Naive thymus-derived CD8-positive, alpha-beta T cell (primary cell): Measurements from ENCODE around the gene KLHL17. TPM values are rescaled to one million over a fixed set of nuclear protein-coding genes. Genes with fewer than 3 reads are reported as not detected.

Experiments
- ATAC-seq, 2 donors: fragments of 150-1000 bp; cut with Tn5 transposase in 1 of 2; sonication (Bioruptor Pico), chemical (Tn5 transposase) in 1 of 2; 1 replicate in 1 of 2; 2 replicates in 1 of 2; pipeline ENCODE4 v1.10.0; 2021; ENCODE audit warnings: mild to moderate bottlenecking in 2 of 2, moderate library complexity in 2 of 2
- POLR2A ChIA-PET: fragments of 350-600 bp; sonication (Branson Sonifier 250); formaldehyde crosslinking; loops from one replicate; lab custom pipeline; 2021; ENCODE audit warnings: antibody characterized with exemption; lab: Charles Lee
- DNase-seq, 10 donors: peaks; one replicate each; pipeline versions ENCODE4 v3.0.0 to v3.0.0-alpha.2; 2020 to 2022
- H3K27ac Mint-ChIP-seq, 10 donors: one replicate each; pipeline ENCODE4 v1.8.0; 2020 to 2022; ENCODE audit warnings: mild to moderate bottlenecking in 10 of 10, mixed read lengths in 10 of 10, moderate library complexity in 4 of 10, inconsistent platforms in 1 of 10
- H3K27me3 Mint-ChIP-seq, 5 donors: one replicate each; pipeline ENCODE4 v1.8.0; 2021 to 2022; ENCODE audit warnings: mixed read lengths in 5 of 5
- H3K36me3 Mint-ChIP-seq, 3 donors: one replicate each; pipeline ENCODE4 v1.8.0; 2020 to 2022; ENCODE audit warnings: mixed read lengths in 3 of 3, mild to moderate bottlenecking in 2 of 3, inconsistent platforms in 1 of 3
- H3K4me1 Mint-ChIP-seq, 4 donors: one replicate each; pipeline ENCODE4 v1.8.0; 2021 to 2022; ENCODE audit warnings: mixed read lengths in 4 of 4
- H3K4me3 Mint-ChIP-seq, 10 donors: one replicate each; pipeline ENCODE4 v1.8.0; 2020 to 2022; ENCODE audit warnings: mild to moderate bottlenecking in 10 of 10, mixed read lengths in 10 of 10, moderate library complexity in 6 of 10, inconsistent platforms in 1 of 10
- H3K9me3 Mint-ChIP-seq, 9 donors: one replicate each; pipeline ENCODE4 v1.8.0; 2020 to 2022; ENCODE audit warnings: mixed read lengths in 9 of 9, mild to moderate bottlenecking in 3 of 9, inconsistent platforms in 1 of 9, moderate library complexity in 1 of 9
- polyA plus RNA-seq, 3 donors: library from polyadenylated mRNA; unstranded; fragments of 300-500 nt; fragmentation: Illumina TruSeq; gene quantifications; one replicate each; pipeline ENCODE4 v1.2.3, GENCODE V29; 2021
- total RNA-seq, 8 experiments: library from RNA in 2 of 8; stranded (reverse) in 2 of 8; gene quantifications; one replicate each; pipeline ENCODE4 v1.2.3 and lab custom pipeline; 2021 to 2026

The KLHL17 gene
- total and polyA plus RNA-seq, 5 experiments from 2014 or later: 0.94 to 37.4 (median 2.0) TPM

DNA sequence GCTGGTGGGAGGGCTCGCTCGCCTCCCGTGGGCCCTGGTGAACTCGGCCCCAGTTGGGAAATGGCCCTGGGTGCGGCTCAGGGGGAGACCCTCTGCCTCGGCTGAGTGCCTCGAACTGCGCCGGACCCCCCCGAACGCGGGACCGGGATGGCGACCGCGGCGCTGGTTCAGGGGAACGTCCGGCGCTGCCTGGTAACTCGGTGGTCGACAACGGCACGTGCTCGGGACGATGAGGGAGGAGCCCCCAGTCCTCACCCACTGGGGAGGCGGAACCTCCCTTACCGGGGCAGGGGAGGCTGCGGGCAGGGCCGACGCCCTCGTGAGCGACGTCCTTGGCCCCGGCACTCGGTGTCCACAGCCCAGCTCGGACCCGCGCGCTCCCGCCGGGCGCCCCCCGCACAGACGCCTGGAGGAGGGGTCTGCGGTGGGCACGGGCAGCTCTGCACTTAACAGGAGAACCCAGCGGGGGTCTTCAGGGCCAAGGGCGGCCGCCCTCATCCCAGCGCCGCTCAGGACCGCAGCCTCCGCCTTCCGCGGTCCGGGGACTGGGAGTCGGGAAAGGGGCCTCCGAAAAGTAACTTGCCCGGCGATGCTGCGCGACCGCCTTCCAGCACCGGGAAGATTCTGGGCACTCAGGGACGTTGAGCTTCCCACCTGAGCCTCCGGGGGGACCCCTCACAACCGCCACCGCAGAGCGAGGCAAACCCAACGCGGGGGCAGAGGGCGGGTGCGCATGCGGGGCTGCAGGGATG is 37.8 kb downstream of the KLHL17 start:
- Mint-ChIP-seq H3K9me3 (no peaks in the 10 kb centered on the region), H3K4me1 (peaks cover 9 to 27% (median 18%) of the 10 kb centered on the region in 4 donors), H3K4me3 (peak overlapping the region in 4 of 10 donors; percentile 55 to 79 (median 62)), H3K27ac (no peak overlapping the region), H3K36me3 (no peaks in the 10 kb centered on the region), H3K27me3 (peaks cover 2 to 42% (median 15%) of the 10 kb centered on the region in 5 donors)
- POLR2A ChIA-PET: interaction anchor here (1.4 kb wide), 1 partner anchor 35 kb away, joined by 4 read pairs; no protein-coding TSS in a partner anchor
- ATAC-seq (no peak), DNase-seq (no peak)

DNA sequence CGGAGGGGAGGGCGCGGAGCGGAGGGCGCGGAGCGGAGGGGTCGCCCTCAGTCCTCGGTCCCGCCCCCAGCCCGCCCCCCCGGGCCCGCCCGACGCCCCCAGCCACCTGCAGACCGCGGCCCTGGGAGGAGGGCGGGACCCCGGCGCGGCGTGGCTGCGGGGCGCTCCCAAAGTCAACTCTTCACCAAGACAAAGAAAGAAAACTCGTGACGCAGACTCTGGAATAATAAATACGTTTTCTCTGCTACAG is 38.3 kb downstream of the KLHL17 start:
- Mint-ChIP-seq H3K4me1 (peaks cover 9 to 27% (median 18%) of the 10 kb centered on the region in 4 donors), H3K27ac (no peak overlapping the region), H3K4me3 (peak overlapping the region in 3 of 10 donors; percentile 36 to 79 (median 53)), H3K27me3 (peaks cover 4 to 47% (median 19%) of the 10 kb centered on the region in 5 donors), H3K36me3 (no peaks in the 10 kb centered on the region), H3K9me3 (no peaks in the 10 kb centered on the region)
- POLR2A ChIA-PET: no interaction called here
- ATAC-seq (peak in 1 of 2 donors; percentile 5), DNase-seq (peak in 2 of 10 donors; percentile 21 to 24)

DNA sequence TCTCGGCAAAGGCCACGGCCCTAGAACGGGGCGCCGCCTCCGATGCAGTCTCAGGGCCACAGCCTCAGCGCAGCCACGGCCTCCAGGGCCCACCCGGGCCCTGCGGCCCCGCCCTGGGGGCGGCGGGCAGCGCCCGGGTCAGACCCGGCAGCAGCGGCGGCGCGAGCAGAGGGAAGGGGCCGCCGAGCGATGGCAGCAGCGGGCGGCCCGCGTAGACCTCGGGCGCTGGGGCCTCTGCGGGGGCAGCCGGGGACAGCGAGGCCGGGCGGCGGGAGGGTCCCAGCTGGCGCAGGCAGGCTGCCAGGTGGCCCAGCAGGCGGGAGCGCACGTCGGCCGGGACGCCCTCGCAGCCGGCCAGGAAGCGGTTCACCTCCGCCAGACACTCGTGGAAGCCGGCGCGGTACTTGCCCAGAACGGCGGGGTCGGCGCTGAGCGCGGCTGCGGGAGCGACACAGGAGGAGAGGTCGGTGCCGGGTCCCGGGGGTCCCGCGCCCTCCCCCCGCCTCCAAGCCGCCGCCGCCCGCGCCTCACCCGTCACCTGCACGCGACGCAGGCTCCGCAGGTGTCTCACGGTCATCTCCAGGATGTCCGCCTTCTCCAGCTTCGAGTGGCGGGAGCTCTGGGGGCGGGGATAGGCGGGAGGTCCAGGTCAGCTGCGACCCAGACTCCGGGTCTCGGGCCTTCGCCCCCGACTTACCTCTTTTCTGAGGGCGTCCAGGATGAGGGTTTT is 38.8 kb downstream of the KLHL17 start:
- POLR2A ChIA-PET: no interaction called here
- DNase-seq: peak in 3 of 10 donors; percentile 25 to 41 (median 34)
- H3K9me3 Mint-ChIP-seq: no peaks in the 10 kb centered on the region
- peaks cover 4 to 50% (median 19%) of the 10 kb centered on the region in 5 donors for H3K27me3 Mint-ChIP-seq
- peak; percentile 24 to 33 for ATAC-seq
- peaks cover 9 to 27% (median 18%) of the 10 kb centered on the region in 4 donors for H3K4me1 Mint-ChIP-seq
- H3K4me3 Mint-ChIP-seq: peak overlapping the region in 7 of 10 donors; percentile 33 to 79 (median 60)
- peak overlapping the region in 1 of 10 donors; percentile 43 for H3K27ac Mint-ChIP-seq
- no peaks in the 10 kb centered on the region for H3K36me3 Mint-ChIP-seq

GRCh38 chr1:999725-1000356 is 39.5 kb downstream of the KLHL17 start, which contains the start of gene HES4:
Gene HES4, minus strand, starts transcription at chr1:1000097. Its CDS starts 124 bp downstream, at chr1:999973.
- Mint-ChIP-seq H3K9me3 (no peaks in the 10 kb centered on the region), H3K4me3 (peak within 1 kb of the TSS; percentile 60 to 85 (median 76)), H3K36me3 (no peaks in the 10 kb centered on the region), H3K27ac (peak within 1 kb of the TSS in 8 of 10 donors; percentile 76 to 96 (median 91)), H3K27me3 (peaks cover 7 to 56% (median 24%) of the 10 kb centered on the region in 5 donors), H3K4me1 (peaks cover 14 to 32% (median 21%) of the 10 kb centered on the region in 4 donors)
- peak in 7 of 10 donors; percentile 44 to 57 (median 50) for DNase-seq
- ATAC-seq: peak; percentile 43 to 56
- POLR2A ChIA-PET: no interaction called here

- DNase-seq (peak; percentile 64 to 88 (median 76)), ATAC-seq (peak; percentile 20 to 58)
- H3K27me3 Mint-ChIP-seq: peaks cover 13 to 61% (median 26%) of the 10 kb centered on the region in 5 donors
- H3K27ac Mint-ChIP-seq: peak overlapping the region in 8 of 10 donors; percentile 76 to 96 (median 91)
- peak overlapping the region; percentile 50 to 85 (median 76) for H3K4me3 Mint-ChIP-seq
- POLR2A ChIA-PET: interaction anchor here (0.7 to 3.6 kb wide), 2 partner anchors 14 to 16 kb away, joined by 3 to 26 read pairs; partner anchors contain the start of gene ISG15
- peaks cover 0 to 4% (median 0%) of the 10 kb centered on the region in 3 donors for H3K36me3 Mint-ChIP-seq
- H3K4me1 Mint-ChIP-seq: peaks cover 19 to 38% (median 24%) of the 10 kb centered on the region in 4 donors
- H3K9me3 Mint-ChIP-seq: no peaks in the 10 kb centered on the region
Observed at GRCh38 chr1:1000357-1001056, 40.1 kb downstream of the KLHL17 start.

DNA sequence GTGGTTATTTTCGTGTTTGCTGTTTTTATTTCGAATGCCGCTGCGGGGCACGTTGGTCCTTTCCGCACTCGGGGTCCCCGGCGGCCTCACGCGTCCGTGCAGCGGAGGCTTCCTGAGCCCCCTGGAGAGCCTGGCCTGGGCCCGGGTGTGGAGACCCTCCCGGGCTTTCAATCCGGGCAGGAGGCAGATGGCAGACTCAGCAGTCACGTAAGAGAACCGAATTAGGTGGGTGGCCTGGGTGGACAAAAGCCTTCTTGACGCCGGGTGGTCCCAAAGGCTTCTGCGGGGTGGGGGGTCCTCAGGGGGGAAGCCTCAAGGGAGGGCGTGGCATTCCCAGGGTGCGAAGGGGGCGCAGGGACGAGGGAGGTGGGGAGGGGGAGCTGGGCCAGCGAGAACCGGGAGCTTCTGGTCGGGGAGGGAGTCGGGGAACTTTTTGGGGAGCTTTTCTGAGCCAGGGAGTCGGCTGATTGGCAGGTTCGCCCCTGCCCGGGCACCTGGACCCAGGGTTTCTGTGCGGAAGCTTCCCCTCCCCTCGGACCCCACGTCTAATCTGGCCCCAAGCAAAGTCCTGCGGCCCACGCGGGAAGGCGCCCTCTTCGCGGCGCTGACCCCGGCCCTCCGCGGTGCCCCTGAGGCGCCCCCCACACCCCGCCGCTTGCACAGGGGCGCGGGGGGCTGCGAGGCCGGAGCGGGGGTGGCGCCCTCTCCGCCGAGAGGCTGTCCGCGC is 40.8 kb downstream of the KLHL17 start:
- Mint-ChIP-seq H3K27ac (peak overlapping the region in 8 of 10 donors; percentile 76 to 96 (median 91)), H3K36me3 (peaks cover 0 to 4% (median 0%) of the 10 kb centered on the region in 3 donors), H3K4me1 (peaks cover 17 to 30% (median 20%) of the 10 kb centered on the region in 4 donors), H3K27me3 (peaks cover 13 to 62% (median 25%) of the 10 kb centered on the region in 5 donors), H3K4me3 (peak overlapping the region; percentile 50 to 85 (median 76)), H3K9me3 (no peaks in the 10 kb centered on the region)
- POLR2A ChIA-PET: interaction anchor here (0.7 to 3.6 kb wide), 2 partner anchors 13 to 17 kb away, joined by 3 to 26 read pairs; partner anchors contain the start of gene ISG15
- DNase-seq: no peak
- ATAC-seq: peak in 1 of 2 donors; percentile 4

DNA sequence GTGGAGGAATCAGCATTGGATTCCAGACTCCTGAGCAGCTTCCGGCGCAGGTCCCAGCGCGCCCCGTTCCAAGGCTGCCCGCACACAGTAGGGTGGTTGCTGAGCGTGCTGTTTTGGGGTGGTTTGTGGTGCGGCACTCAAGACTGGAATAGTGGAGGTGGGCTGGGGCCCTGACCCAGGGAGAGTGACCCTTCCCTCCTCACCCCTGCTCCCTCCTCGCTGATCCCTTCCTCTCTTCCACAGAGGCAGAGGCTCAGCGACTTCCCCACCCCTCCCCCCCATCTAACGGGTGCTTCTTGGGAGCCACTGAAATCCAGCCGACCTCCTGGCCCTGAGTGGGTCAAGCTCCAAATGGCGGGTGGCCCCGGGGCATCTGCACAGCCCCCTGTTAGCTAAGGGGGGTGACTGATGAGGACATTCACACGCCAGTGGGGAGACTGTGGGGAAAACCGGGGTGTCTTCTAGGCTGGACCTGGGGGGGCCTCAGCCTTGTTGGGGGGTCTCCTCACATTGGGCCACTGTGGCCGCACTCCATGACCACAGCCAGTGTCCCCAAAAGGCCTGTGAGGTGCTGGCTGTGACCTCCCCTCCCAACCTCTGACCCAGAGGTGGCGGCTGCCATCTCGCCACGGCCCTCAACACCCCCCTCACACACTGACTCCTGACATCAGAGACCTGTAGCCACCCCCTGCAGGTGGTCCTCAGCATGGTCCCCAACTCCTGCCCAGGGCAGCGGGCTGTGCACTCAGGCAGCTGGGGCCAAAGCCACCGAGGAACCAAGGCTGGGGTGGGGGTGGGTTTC is 43.4 kb downstream of the KLHL17 start:
- DNase-seq: no peak

GRCh38 chr1:1004420-1004779 is 44.0 kb downstream of the KLHL17 start:
- ATAC-seq (no peak), DNase-seq (no peak)
- peaks cover 0 to 4% (median 0%) of the 10 kb centered on the region in 3 donors for H3K36me3 Mint-ChIP-seq
- H3K4me1 Mint-ChIP-seq: peaks cover 12 to 22% (median 17%) of the 10 kb centered on the region in 4 donors
- no peaks in the 10 kb centered on the region for H3K9me3 Mint-ChIP-seq
- peaks cover 13 to 60% (median 28%) of the 10 kb centered on the region in 5 donors for H3K27me3 Mint-ChIP-seq
- POLR2A ChIA-PET: interaction anchor here (3.6 kb wide), 1 partner anchor 10 kb away, joined by 26 read pairs; the partner anchor contains the start of gene ISG15
- peak overlapping the region in 4 of 10 donors; percentile 7 to 81 (median 48) for H3K4me3 Mint-ChIP-seq
- no peak overlapping the region for H3K27ac Mint-ChIP-seq

More for the DNA sequence above, 43.4 kb downstream of the KLHL17 start:
- Mint-ChIP-seq H3K27ac (no peak overlapping the region), H3K9me3 (no peaks in the 10 kb centered on the region), H3K27me3 (peaks cover 13 to 61% (median 28%) of the 10 kb centered on the region in 5 donors), H3K36me3 (peaks cover 0 to 4% (median 0%) of the 10 kb centered on the region in 3 donors), H3K4me1 (peaks cover 12 to 19% (median 17%) of the 10 kb centered on the region in 4 donors), H3K4me3 (no peak overlapping the region)
- no peak for ATAC-seq
- POLR2A ChIA-PET: interaction anchor here (3.6 kb wide), 1 partner anchor 10 kb away, joined by 26 read pairs; the partner anchor contains the start of gene ISG15

DNA sequence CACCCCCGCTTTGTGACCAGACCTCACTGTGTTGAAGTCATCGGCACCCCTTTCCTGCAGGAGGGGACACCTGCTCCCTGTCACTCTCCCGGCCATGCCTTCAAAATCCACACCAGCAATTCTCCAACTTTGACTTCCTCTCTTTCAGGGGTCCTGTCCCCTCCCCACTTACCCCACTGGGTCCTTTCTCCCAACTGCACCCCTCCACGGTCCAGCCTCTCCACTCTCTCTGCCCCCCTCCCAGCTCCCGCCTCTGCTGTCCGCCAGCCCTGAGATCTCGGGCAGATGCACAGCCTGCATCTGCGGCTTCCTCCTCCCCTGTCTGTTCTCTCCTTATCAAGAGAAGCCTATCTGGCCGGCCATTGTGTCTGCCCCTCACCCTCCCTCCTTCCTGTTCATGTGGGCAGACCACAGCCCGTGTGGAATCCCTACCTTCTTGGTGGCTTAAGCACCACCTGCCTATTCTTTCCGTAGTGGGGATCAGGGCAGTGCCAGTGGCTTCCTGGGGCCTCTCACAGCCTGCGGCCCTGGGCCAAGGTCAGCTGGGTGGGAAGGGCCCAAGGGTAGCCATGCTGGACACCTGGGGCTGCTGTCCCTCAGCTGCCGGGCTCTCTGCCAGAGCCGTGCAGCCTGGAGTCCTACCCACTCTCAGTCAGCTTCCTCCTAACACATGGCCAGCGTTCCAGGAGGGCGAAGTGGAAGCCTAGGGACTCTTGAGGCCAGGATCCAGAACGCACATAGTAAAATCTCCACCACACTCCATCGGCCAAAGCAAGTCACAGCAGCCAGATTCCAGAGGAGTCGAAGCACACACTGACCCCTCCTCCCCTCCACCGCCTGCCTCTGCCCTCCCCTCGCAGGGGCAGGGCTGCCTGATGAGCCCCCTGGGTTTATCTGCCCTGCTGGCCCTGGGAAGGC is 44.7 kb downstream of the KLHL17 start:
- DNase-seq: no peak
- Mint-ChIP-seq H3K4me3 (peak overlapping the region in 8 of 10 donors; percentile 7 to 81 (median 51)), H3K9me3 (no peaks in the 10 kb centered on the region), H3K27ac (peak overlapping the region in 1 of 10 donors; percentile 31), H3K27me3 (peaks cover 13 to 60% (median 28%) of the 10 kb centered on the region in 5 donors), H3K36me3 (peaks cover 0 to 4% (median 0%) of the 10 kb centered on the region in 3 donors), H3K4me1 (peaks cover 12 to 22% (median 17%) of the 10 kb centered on the region in 4 donors)
- no peak for ATAC-seq
- POLR2A ChIA-PET: interaction anchor here (1.1 kb wide), 1 partner anchor 9 kb away, joined by 6 read pairs; the partner anchor contains the start of gene ISG15
